Adrenal gland (tissue), 5 donors: ENCODE data around the gene TRMT1.

Source experiments
- CTCF ChIP-seq, 6 experiments: fragments of 450-650 bp in 4 of 6; fragments of 200-600 bp in 2 of 6; sonication (generic) in 1 of 6; IDR thresholded peaks; 1 replicate in 5 of 6; 2 replicates in 1 of 6; pipeline versions ENCODE4 v1.5.1 to v1.8.0; 2016 to 2021; ENCODE audit warnings: antibody characterized with exemption in 6 of 6, mild to moderate bottlenecking in 2 of 6, moderate library complexity in 1 of 6
- POLR2A ChIP-seq, 2 donors: fragments of 450-650 bp; IDR thresholded peaks; one replicate each; pipeline ENCODE4 v1.6.1; 2017; ENCODE audit warnings: antibody characterized with exemption in 2 of 2, mild to moderate bottlenecking in 2 of 2, moderate library complexity in 1 of 2
- donor health status: DM: no; HTN: no; CAD: no.

DNA sequence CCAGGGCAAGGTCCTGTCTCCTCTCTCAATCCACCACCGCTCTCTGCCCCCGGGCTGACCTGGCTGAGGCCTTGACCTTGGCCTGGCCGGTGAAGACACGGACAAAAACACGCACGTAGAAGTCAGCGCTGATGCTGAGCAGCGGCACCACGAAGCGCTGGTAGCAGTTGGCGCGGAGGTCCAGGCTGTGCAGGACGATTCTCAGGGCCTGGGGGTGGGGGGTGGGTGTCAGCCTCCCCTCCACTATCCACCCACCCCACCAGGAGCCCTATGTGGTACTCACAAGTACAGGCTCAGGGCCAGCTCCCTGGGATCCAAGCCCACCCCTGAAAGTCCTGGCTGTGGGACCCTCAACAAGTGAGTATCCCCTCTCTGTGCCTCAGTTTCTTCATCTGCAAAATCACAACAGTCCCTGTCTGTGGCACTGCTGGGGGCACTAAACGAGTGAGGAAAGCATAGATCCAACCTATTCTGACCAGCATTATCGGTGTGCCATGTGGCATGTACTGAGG is 6.4 kb downstream of the TRMT1 start:
- TF ChIP-seq POLR2A (IDR thresholded peaks at IDR 0.05) (no peak), CTCF (IDR thresholded peaks at IDR 0.05) (no peak)
